A673 (cell line): ENCODE results near the gene TEX48. TPM values are rescaled to one million over a fixed set of nuclear protein-coding genes. Genes with fewer than 3 reads are reported as not detected.

Experiments
- BruUV-seq: library from RNA; stranded (reverse); fragments of 400-500 nt; replicated peaks from 2 replicates; lab custom pipeline; 2021; lab: Mats Ljungman, UMichigan
- CTCF ChIA-PET: fragments of 300-600 bp; sonication (Branson Sonifier 250); formaldehyde crosslinking; loops from one replicate; lab custom pipeline; 2022; ENCODE audit warnings: antibody characterized with exemption; lab: Charles Lee
- POLR2A ChIA-PET: fragments of 300-600 bp; sonication (Branson Sonifier 250); formaldehyde crosslinking; loops from one replicate; lab custom pipeline; 2022; ENCODE audit warnings: antibody characterized with exemption; ENCODE audit not compliant: low non-redundant PET; lab: Charles Lee
- DNase-seq: peaks from one replicate; pipeline ENCODE4 v3.0.0-alpha.2; 2015; ENCODE audit warnings: low spot score
- H3K27ac ChIP-seq: fragments of 200-600 bp; sonication (generic); 2 replicates; pipeline ENCODE4 v1.5.1; 2016; ENCODE audit warnings: mixed run types, low read depth, mild to moderate bottlenecking, mixed read lengths, antibody characterized with exemption, low read length; ENCODE audit not compliant: poor library complexity, severe bottlenecking
- H3K27me3 ChIP-seq: fragments of 200-600 bp; sonication (generic); replicated peaks from 2 replicates; pipeline ENCODE4 v1.6.1; 2017; ENCODE audit warnings: mixed run types, low read depth, mild to moderate bottlenecking, mixed read lengths, antibody characterized with exemption, low read length; ENCODE audit not compliant: insufficient read depth, poor library complexity
- H3K36me3 ChIP-seq: fragments of 200-600 bp; sonication (generic); 2 replicates; pipeline ENCODE4 v1.6.1; 2016; ENCODE audit warnings: mixed run types, mild to moderate bottlenecking, mixed read lengths, antibody characterized with exemption, low read length; ENCODE audit not compliant: insufficient read depth, poor library complexity, severe bottlenecking
- H3K4me1 ChIP-seq: fragments of 200-600 bp; sonication (generic); 2 replicates; pipeline ENCODE4 v1.6.1; 2017; ENCODE audit warnings: mixed run types, mild to moderate bottlenecking, mixed read lengths, antibody characterized with exemption, low read length; ENCODE audit not compliant: insufficient read depth, poor library complexity, severe bottlenecking
- H3K4me3 ChIP-seq: fragments of 200-600 bp; sonication (generic); 2 replicates; pipeline ENCODE4 v1.5.1; 2016; ENCODE audit warnings: low read depth, mixed run types, mild to moderate bottlenecking, mixed read lengths, low read length; ENCODE audit not compliant: poor library complexity, severe bottlenecking
- H3K9me3 ChIP-seq: fragments of 200-600 bp; sonication (generic); 2 replicates; pipeline ENCODE4 v1.6.1; 2016; ENCODE audit warnings: mixed run types, low read depth, mild to moderate bottlenecking, mixed read lengths, antibody characterized with exemption, low read length; ENCODE audit not compliant: poor library complexity, severe bottlenecking
- EZH2 ChIP-seq: fragments of 200-600 bp; sonication (generic); IDR thresholded peaks from 2 replicates; pipeline ENCODE4 v1.6.1; 2017; ENCODE audit warnings: borderline replicate concordance, low read depth, mild to moderate bottlenecking, mixed read lengths, antibody characterized with exemption, low read length; ENCODE audit not compliant: poor library complexity, severe bottlenecking
- intact Hi-C: fragments of 100-400 bp; cut with micrococcal nuclease; formaldehyde crosslinking; loops from one replicate; pipeline ENCODE4 v1.10.0; 2022; ENCODE audit not compliant: unreplicated experiment
- total RNA-seq: library from RNA; stranded (reverse); gene quantifications from 2 replicates; pipeline ENCODE4 v1.2.3, GENCODE V29; 2021
- TF ChIP-seq, protein P1 (sequence below): fragments of 300-800, 200-600 bp; sonication (generic); conservative IDR thresholded peaks from 2 replicates; pipeline ENCODE4 v1.5.1; 2017; ENCODE audit warnings: low read depth, mild to moderate bottlenecking, antibody characterized with exemption, low read length, moderate library complexity, mixed read lengths

TEX48 gene
- total RNA-seq, 1 experiment from 2014 or later = not detected

DNA sequence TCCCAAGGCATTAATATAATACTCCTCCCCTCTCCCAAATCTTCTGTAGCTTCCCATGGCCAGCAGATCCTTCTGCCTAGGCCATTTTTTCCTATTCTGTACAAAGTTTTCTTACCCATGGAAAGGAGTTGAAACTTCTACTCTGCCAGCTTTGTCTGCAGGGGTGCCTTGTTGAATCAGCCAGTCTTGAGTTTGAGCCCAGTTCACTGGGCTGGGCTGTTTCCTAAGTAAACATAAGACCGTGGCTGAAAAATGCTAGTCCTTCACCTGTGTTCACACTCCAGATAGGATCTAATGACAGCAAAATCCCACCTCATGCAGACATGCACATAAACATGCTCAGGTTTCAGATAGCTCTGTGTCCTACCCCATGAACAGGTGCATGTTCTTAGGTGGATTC lies 10.4 kb downstream of the TEX48 start:
- no peak for TF ChIP-seq EZH2
- TF ChIP-seq, protein P1, sequence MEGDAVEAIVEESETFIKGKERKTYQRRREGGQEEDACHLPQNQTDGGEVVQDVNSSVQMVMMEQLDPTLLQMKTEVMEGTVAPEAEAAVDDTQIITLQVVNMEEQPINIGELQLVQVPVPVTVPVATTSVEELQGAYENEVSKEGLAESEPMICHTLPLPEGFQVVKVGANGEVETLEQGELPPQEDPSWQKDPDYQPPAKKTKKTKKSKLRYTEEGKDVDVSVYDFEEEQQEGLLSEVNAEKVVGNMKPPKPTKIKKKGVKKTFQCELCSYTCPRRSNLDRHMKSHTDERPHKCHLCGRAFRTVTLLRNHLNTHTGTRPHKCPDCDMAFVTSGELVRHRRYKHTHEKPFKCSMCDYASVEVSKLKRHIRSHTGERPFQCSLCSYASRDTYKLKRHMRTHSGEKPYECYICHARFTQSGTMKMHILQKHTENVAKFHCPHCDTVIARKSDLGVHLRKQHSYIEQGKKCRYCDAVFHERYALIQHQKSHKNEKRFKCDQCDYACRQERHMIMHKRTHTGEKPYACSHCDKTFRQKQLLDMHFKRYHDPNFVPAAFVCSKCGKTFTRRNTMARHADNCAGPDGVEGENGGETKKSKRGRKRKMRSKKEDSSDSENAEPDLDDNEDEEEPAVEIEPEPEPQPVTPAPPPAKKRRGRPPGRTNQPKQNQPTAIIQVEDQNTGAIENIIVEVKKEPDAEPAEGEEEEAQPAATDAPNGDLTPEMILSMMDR = no peak
- H3K27ac ChIP-seq = no peak overlapping the region
- no peaks in the 10 kb centered on the region for H3K27me3 ChIP-seq
- ChIA-PET CTCF (no interaction called here), POLR2A (no interaction called here)
- intact Hi-C loops = no loop called here
- H3K9me3 ChIP-seq = no peaks in the 10 kb centered on the region
- H3K4me1 ChIP-seq = no peaks in the 10 kb centered on the region
- no peak for DNase-seq
- H3K36me3 ChIP-seq = no peaks in the 10 kb centered on the region
- BruUV-seq = no TSS peak
- no peak overlapping the region for H3K4me3 ChIP-seq

DNA sequence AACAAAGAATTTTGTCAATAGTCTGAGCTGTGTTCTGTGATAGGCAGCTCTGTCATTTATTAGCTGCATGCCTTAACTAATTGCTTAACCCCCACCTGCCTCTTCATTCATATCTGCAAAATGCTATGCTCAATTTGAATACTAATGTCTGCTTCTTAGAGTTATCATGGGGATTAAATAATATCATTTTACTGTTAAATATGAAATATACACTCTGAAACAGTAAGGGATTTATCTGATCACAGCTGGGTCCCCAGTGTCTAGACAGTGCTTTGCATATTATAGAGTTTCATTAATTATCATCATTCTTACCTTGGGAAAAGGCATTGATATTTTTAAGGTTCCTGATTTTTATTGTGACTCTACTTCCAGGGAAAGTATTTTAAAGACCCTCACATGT lies 12.0 kb downstream of the TEX48 start:
- Histone ChIP-seq H3K9me3 (no peaks in the 10 kb centered on the region), H3K27ac (no peak overlapping the region), H3K27me3 (no peaks in the 10 kb centered on the region), H3K36me3 (no peaks in the 10 kb centered on the region), H3K4me3 (no peak overlapping the region), H3K4me1 (no peaks in the 10 kb centered on the region)
- BruUV-seq = no TSS peak
- POLR2A ChIA-PET = no interaction called here
- no peak for TF ChIP-seq EZH2
- TF ChIP-seq, protein P1 = no peak
- intact Hi-C loops = loop anchor here (5.0 kb wide), 1 partner anchor 1057 kb away; no protein-coding TSS in a partner anchor
- no peak for DNase-seq
- CTCF ChIA-PET = no interaction called here

DNA sequence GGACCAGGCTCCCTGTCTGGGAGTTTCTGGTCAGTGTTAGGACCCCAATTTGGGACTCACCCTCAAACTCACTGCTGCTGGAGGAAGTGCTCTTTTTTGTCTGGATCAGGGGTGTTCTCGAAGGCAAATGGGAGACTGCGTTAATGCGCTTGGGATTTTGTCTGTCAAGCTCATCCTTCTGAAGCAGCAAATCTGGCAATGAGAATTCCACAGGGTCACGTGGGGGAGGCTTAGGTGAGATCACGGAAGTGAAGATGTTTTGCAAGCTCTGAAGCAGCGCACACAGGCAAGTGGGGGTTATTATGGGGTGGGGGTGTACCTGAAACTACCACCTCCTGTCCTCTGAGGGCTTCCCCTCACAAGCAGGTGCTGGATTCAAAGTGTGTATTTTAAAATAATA lies 13.8 kb downstream of the TEX48 start:
- Histone ChIP-seq H3K27ac (no peak overlapping the region), H3K4me3 (no peak overlapping the region), H3K36me3 (no peaks in the 10 kb centered on the region), H3K27me3 (no peaks in the 10 kb centered on the region), H3K4me1 (no peaks in the 10 kb centered on the region), H3K9me3 (no peaks in the 10 kb centered on the region)
- DNase-seq = no peak
- CTCF ChIA-PET = no interaction called here
- TF ChIP-seq, protein P1 = no peak
- TF ChIP-seq EZH2 = no peak
- POLR2A ChIA-PET = no interaction called here
- no TSS peak for BruUV-seq
- intact Hi-C loops = loop anchor here (5.0 kb wide), 1 partner anchor 1059 kb away; no protein-coding TSS in a partner anchor
